ENCODE measurements around the gene DNAJC11.

The DNAJC11 gene

DNA sequence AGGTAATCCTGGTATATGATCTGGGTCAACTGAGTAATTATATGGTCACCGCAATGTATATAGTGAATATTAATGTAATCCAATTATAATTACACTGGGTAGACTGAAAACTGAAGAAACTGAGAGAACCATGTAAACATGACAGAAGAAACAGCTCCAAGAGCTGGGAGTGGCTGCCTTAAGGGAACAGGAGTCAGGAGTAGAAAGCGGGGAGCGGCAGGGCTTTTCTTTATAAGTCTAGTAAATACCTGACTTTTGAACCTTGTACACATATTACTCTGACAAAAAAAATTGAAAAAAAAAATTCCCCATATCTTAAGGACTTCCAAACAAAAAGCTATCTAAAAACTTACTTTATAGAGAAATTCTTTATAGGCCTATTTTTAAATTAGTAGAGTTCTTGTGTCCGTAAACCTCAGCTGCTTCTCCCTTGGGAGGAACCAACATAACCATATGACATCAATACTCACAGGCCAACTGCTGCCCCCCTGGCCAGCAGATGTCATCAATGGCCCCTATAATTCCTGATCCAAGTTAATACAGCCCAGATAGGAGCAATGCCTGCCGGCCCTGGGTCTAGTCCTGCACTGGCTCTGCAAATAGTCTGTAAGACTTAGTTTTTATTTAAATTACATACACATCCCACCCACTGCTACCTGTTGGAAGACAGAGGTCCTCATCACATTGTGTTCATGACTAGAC, 43.1 kb downstream of the DNAJC11 start:
- no peak overlapping the region for H3K27ac ChIP-seq (replicated peaks)
- DNase-seq (ENCODE audit: low read depth in 1 of 2, low spot score in 1 of 2) = no peak
- no peak overlapping the region for H3K4me3 ChIP-seq (replicated peaks; ENCODE audit: insufficient read depth, low read length)
- TF ChIP-seq SPI1 (IDR thresholded peaks at IDR 0.05; ENCODE audit: borderline replicate concordance, low read depth) = no peak
- TF ChIP-seq, protein P1, sequence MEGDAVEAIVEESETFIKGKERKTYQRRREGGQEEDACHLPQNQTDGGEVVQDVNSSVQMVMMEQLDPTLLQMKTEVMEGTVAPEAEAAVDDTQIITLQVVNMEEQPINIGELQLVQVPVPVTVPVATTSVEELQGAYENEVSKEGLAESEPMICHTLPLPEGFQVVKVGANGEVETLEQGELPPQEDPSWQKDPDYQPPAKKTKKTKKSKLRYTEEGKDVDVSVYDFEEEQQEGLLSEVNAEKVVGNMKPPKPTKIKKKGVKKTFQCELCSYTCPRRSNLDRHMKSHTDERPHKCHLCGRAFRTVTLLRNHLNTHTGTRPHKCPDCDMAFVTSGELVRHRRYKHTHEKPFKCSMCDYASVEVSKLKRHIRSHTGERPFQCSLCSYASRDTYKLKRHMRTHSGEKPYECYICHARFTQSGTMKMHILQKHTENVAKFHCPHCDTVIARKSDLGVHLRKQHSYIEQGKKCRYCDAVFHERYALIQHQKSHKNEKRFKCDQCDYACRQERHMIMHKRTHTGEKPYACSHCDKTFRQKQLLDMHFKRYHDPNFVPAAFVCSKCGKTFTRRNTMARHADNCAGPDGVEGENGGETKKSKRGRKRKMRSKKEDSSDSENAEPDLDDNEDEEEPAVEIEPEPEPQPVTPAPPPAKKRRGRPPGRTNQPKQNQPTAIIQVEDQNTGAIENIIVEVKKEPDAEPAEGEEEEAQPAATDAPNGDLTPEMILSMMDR (IDR thresholded peaks at IDR 0.05; ENCODE audit: insufficient read depth, low read length) = no peak
- TF ChIP-seq GABPA (IDR thresholded peaks at IDR 0.05; ENCODE audit: low read depth) = no peak
- TF ChIP-seq POLR2AphosphoS5 (IDR thresholded peaks at IDR 0.05; ENCODE audit: low read depth) = no peak
- TF ChIP-seq, protein P2, sequence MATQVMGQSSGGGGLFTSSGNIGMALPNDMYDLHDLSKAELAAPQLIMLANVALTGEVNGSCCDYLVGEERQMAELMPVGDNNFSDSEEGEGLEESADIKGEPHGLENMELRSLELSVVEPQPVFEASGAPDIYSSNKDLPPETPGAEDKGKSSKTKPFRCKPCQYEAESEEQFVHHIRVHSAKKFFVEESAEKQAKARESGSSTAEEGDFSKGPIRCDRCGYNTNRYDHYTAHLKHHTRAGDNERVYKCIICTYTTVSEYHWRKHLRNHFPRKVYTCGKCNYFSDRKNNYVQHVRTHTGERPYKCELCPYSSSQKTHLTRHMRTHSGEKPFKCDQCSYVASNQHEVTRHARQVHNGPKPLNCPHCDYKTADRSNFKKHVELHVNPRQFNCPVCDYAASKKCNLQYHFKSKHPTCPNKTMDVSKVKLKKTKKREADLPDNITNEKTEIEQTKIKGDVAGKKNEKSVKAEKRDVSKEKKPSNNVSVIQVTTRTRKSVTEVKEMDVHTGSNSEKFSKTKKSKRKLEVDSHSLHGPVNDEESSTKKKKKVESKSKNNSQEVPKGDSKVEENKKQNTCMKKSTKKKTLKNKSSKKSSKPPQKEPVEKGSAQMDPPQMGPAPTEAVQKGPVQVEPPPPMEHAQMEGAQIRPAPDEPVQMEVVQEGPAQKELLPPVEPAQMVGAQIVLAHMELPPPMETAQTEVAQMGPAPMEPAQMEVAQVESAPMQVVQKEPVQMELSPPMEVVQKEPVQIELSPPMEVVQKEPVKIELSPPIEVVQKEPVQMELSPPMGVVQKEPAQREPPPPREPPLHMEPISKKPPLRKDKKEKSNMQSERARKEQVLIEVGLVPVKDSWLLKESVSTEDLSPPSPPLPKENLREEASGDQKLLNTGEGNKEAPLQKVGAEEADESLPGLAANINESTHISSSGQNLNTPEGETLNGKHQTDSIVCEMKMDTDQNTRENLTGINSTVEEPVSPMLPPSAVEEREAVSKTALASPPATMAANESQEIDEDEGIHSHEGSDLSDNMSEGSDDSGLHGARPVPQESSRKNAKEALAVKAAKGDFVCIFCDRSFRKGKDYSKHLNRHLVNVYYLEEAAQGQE (IDR thresholded peaks at IDR 0.05; ENCODE audit: insufficient replicate concordance, low read depth) = no peak
- H3K27me3 ChIP-seq (ENCODE audit: insufficient read depth, poor library complexity, severe bottlenecking) = no peaks in the 10 kb centered on the region

GRCh38 chr1:6657138-6657537, 44.5 kb downstream of the DNAJC11 start:
- no peaks in the 10 kb centered on the region for H3K27me3 ChIP-seq (ENCODE audit: insufficient read depth, poor library complexity, severe bottlenecking)
- TF ChIP-seq, protein P2 (IDR thresholded peaks at IDR 0.05; ENCODE audit: insufficient replicate concordance, low read depth) = no peak
- TF ChIP-seq POLR2AphosphoS5 (IDR thresholded peaks at IDR 0.05; ENCODE audit: low read depth) = no peak
- TF ChIP-seq GABPA (IDR thresholded peaks at IDR 0.05; ENCODE audit: low read depth) = no peak
- no peak overlapping the region for H3K27ac ChIP-seq (replicated peaks)
- H3K4me3 ChIP-seq (replicated peaks; ENCODE audit: insufficient read depth, low read length) = no peak overlapping the region
- DNase-seq (ENCODE audit: low read depth in 1 of 2, low spot score in 1 of 2) = no peak

DNA sequence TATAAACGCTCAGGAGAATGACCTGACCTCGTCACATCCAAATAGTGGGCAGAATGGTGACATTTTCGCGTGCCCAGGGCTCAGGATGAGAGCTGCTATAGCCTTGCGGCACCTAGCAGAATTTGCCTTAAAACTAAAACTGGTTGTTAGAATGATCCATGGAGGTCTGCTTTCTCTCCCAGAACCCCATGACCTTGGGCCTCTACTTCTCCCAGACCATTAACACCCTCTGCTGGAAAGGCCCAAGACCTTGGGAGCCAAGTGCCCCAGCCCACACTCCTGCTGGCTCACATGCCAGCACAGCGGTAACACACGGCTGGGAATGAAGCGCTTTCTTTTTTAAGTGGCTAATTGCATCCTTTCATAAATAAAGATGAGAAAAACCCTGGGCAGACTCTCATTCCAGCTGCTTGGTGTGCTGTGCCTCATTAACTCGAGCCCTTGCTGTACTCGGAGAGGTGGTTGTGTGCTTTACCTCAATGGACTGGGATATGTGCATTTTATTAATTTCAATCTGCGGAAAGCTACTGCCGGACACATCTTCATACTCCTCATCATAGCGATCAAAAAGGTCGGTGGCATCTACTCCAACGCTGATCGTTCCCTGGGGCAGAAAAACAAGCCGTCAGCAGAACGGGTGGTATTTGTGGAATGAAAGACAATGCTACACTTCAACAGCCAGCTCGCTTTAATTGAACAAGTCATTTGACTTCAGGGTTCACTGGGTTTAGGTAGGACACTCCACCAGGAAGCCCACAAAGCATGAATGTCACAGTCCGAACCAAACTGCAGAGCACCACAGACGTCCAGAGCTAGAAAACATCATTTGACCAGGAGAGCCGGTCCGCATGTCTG, 48.0 kb downstream of the DNAJC11 start:
- TF ChIP-seq GABPA (IDR thresholded peaks at IDR 0.05; ENCODE audit: low read depth) = no peak
- TF ChIP-seq, protein P1 (IDR thresholded peaks at IDR 0.05; ENCODE audit: insufficient read depth, low read length) = no peak
- no peak for TF ChIP-seq POLR2AphosphoS5 (IDR thresholded peaks at IDR 0.05; ENCODE audit: low read depth)
- TF ChIP-seq SPI1 (IDR thresholded peaks at IDR 0.05; ENCODE audit: borderline replicate concordance, low read depth) = no peak
- TF ChIP-seq, protein P2 (IDR thresholded peaks at IDR 0.05; ENCODE audit: insufficient replicate concordance, low read depth) = no peak
- no peak for DNase-seq (ENCODE audit: low read depth in 1 of 2, low spot score in 1 of 2)
- H3K27ac ChIP-seq (replicated peaks) = peak overlapping the region; percentile 36
- H3K27me3 ChIP-seq (ENCODE audit: insufficient read depth, poor library complexity, severe bottlenecking) = no peaks in the 10 kb centered on the region
- no peak overlapping the region for H3K4me3 ChIP-seq (replicated peaks; ENCODE audit: insufficient read depth, low read length)

Data from HL-60 (cell line).